Measurements from ENCODE around the gene ACSBG1.
A peak's percentile ranks its signal among the peaks of the same experiment; 100 is the strongest.
"Not testable (repeated sequence)": the region's sequence is repeated elsewhere in the genome, so short reads cannot be mapped to it uniquely, and the experiment has no call there.

Gene ACSBG1

DNA sequence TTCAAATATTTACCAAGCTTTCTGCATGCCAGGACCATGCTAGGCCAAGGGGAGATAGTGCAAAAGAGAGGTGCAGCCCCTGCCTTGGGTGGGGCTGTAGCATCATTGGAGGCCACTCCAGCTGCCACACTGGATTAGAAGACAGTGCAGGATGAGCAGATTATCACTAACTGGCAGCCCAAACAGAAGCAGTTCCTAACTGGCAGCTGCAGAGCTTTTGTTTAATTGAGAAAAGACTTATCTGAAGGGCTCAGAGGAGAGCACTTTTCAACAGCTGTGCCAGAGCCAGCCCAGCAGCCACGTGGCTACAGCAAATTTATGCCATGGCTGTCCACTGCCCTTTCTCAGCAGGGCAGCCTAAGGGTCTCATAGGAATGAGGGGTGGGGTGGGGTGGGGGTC is 13.5 kb upstream of the ACSBG1 start:
- no peak for DNase-seq

DNA sequence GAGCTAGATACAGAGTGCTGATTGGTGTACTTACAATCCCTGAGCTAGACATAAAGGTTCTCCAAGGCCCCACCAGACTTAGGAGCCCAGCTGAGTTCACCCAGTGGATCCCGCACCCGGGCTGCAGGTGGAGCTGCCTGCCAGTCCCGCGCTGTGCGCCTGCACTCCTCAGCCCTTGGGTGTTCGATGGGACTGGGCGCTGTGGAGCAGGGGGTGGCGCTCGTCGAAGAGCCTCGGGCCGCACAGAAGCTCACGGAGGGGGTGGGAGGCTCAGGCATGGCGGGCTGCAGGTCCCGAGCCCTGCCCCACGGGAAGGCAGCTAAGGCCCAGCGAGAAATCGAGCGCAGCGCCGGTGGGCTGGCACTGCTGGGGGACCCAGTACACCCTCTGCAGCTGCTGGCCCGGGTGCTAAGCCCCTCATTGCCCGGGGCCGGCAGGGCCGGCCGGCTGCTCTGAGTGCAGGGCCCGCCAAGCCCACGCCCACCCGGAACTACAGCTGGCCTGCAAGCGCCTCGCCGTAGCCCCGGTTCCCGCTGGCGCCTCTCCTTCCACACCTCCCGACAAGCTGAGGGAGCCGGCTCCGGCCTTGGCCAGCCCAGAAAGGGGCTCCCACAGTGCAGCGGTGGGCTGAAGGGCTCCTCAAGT is 11.7 kb upstream of the ACSBG1 start:
- not testable (repeated sequence) for DNase-seq

DNA sequence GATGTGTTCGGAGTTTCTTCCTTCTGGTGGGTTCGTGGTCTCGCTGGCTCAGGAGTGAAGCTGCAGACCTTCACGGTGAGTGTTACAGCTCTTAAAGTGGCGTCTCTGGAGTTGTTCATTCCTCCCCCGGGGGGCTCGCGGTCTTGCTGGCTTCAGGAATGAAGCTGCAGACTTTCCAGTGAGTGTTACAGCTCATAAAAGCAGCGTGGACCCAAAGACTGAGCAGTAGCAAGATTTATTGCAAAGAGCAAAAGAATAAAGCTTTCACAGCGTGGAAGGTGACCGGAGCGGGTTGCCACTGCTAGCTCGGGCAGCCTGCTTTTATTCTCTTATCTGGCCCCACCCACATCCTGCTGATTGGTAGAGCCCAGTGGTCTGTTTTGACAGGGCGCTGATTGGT is 11.0 kb upstream of the ACSBG1 start:
- not testable (repeated sequence) for DNase-seq

DNA sequence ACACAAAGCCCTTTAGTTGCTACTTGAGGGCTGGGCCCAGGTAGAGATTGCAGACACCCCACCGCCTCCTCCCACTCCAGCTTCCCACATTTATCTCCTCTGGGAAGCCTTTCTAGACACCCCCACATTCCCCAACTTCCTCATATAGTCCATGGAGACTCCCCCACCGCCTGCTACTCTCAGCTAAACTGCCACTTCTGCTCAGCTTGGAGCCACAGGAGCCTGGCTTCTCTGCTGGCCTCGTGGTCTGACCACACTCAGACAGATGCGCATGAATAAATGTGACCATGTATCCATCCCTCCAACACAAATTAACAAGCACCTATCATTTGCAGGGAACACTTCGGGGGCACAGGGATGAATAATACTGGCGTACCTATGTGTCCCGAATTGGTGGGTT is 10.5 kb upstream of the ACSBG1 start:
- no peak for DNase-seq

DNA sequence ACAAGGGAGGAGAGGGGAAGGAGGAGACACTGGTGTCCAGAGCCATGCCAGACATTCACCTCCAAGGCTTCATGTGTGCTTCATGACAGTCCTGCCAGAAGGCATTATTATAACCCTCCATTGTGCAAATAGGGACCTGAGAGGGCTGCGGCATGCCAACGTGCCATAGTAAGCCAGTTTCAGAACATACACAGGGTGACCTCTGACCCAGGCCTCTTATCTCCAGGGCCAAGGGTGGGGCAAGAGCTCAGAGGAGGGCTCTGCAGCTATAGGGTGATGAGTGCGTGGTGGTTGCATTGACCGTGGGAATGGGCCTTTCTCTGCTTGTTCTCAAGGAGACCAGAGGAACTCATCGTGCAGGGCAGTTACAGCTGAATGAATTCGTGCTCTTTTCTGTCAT is 9.7 kb upstream of the ACSBG1 start:
- DNase-seq: no peak

DNA sequence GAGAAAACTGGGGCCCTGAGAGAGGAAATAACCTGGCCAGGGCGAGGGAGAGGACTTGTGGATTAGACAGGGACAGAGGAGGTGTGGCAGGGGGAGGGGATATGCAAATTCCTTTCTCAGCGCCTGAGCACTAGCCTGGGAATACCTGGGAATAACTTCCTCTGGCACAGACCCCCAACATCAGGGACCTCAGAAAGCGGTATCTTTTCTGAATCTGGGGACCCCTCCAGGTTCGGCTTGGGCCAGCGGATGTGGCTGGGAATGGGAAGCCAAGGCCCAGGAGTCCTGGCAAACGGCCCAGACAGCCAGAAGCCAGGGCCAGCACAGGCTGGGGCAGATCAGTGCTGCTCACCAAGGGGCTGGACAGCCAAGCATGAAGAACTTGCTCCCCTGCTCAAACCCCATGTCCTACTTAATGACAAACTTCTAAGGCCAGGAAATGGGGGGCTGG is 9.2 kb upstream of the ACSBG1 start:
- no peak for DNase-seq

DNA sequence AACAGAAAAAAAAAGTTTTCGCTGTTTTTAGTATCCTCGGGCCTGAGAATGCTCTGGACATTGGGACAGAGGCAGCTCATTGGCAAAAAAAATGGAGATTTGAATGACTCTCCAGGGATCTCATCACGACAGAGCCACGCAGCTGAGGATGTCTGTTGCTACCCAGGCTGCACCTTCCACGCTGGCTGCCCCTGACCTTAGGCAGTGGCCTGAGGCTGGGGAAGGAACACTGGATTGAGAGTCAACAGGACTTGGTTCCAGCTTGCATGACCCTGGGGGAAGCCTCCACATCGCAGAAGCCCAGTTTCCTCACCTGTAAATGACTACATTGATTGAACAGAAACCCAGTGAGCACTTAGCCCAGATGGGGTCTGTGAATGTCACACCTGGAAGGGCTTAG is 8.7 kb upstream of the ACSBG1 start:
- DNase-seq: no peak

DNA sequence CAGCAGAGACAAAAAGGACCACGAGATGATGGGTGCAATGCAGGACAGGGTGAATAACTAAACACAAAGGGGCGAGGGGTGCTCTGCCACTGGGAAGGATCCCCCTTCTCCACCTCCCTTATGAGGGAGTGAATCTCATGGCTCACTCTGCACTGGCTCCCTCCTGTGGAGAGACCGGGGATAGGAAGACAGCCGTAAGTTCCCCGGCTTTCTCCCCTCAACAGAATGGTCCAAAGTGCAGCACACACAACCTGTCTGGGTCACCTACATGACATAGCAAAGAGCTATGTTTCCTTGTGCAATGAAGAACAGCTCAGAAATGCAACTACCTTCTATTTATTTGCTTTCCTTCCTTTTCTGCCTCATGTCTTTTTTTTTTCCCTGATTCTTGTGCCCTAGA is 7.8 kb upstream of the ACSBG1 start:
- DNase-seq: peak; percentile 6

DNA sequence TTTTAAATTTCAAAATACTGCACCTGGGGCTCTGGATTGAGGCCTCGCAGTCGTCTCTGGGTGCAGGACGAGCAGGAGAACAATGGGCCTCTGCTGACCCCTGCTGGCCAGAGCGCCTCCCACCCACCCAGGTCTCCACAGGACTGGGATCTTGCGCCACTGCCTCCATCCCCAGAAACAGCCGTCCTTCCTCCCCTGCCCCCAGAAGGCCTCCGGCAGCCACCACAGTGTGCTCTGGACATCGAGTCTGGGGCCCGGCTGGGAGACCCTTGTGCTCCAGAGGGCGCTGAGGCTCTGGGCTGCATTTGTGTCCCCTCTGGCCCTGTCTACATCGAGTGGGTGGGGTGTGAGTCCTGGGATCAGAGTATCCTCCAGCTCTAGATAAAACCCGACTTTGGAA is 6.7 kb upstream of the ACSBG1 start:
- peak; percentile 58 for DNase-seq

DNA sequence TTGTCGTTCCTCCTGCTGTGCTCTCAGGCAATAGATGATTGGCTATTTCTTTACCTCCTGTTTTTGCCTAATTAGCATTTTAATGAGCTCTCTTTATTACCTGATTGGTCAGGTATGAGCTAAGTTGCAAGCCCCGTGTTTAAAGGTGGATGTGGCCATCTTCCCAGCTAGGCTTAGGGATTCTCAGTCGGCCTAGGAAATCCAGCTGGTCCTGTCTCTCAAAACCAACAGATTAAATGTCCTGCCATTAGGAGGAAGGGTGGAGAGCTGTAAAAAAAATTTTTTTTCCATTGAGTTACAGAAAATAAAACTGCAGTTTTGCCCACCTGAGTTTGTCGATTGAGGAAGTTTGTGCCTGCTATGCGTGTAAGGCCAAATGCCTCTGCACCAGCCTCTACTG is 5.4 kb upstream of the ACSBG1 start:
- no peak for DNase-seq

DNA sequence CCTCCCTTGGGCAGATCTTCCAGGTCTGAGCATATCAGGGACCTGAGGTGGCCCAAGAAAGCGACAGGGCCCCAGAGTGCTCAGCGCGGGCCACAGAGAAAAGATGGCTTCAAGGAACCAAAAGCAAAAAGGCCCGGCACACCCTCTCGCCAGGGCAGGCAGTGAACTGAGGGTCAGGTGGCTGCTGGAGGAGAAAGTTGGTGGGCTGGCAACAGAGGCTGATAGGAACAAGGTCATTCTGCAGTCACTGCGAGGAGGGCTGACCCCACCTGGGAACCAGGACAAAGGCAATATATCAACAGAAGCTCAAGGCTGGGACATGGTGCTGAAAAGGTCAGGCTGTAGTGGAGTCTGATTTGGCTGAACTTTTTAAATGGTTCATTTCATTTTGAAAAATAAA is 2.8 kb upstream of the ACSBG1 start:
- DNase-seq: no peak

DNA sequence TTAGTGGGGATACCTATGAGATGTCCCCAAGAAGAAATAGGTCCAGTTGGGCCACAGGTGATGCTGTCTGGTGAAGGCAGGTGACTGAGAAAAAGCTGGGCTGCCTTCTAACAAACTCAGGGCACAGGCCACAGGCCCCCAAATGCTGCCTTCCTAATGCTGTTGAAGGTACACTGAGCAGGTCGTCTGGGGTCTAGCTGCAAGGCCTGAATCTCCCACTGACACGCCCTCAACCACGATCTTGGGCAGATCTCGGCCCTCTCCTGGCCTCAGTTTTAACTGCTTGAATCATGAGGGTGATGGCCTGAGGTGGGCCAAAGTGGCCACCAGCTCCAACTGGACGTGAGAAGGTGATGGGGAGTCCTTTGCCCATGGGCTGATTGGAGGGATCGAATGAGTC is 2.1 kb upstream of the ACSBG1 start:
- DNase-seq: no peak

DNA sequence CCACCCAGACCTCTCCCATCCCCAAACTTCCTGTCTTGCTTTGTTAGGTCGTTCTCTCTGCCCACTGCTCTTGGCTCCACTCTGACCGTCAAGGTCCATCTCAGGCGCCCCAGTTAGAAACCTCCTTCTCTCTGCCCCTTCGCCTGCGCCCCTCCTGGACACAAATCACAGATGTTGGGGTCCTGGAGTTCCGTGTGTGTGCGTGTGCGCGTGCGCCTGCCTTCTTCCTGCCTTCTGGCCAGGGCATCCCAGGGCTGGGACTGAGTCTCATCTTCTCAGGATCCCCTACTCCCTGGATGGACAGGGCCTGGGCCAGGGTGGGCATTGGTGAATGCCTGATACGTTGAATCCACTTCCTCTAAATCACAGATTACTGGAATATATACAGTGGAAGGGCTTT is 869 bp downstream of the ACSBG1 start:
- DNase-seq: no peak

DNA sequence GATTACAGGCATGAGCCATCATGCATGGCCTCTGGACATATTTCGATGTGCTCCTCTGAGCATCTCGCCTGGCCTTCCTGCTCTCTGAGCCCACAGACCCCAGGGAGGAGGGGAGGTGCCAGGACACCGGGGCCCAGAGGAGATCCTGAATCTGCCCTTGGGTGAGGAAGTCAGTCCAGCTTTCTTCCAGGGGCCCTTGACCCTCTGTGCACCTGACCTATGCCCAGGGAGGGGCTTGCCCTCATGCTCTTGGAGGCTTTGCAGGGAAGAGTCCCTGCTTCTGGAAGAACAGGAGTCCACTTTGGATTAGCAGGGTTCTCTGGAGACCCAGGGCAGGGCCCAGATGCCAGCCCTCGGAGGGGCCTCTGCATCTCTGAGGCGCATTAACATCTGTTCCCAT is 1.4 kb downstream of the ACSBG1 start:
- DNase-seq: no peak

DNA sequence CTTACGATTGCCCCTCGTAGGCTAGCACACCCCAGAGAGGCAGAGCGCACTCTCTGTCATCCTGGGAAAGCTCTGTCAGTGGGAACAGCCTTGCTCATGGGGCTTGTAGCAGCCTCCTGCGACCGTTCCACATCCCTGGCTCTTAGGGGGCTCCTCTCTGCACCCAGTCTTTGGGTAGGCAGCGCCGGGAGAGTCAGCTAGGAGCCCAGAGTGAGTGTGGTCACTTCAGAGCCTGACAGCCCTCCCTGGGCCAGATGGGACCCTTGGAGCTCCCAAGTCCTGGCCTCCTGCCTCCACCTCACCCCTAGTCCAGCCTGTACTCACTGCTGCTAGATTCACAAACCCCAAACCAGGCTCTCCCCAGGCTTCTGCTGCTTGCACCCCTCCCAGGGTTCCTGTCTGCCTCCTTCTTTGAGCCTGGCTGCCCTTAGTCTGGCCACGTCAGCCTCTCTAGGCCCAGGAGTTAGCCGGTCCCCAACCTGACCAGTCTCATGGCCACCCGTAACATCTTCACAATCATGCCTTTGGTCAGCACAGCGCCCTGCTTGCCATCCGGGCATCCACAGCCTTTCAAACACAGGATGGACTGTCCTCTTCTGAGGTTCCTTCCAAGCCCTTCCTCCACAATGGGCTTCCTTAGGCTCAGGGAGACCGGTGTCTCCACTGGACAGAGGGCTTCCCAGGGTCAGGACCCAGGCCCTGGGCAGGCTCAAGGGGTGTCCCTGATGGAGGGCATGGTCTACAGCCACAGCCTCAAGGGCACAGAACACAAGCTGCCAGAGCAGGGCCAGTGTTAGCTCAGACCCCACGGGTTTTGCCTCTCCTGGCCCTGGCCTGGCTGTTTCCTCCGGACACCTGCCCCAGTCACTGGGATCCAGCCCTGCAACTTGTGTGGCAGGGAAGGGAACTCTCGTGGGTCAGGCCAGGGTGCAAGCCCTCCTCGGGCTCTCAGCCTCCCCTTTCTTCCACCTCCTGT is 4.6 kb downstream of the ACSBG1 start:
- no peak for DNase-seq

DNA sequence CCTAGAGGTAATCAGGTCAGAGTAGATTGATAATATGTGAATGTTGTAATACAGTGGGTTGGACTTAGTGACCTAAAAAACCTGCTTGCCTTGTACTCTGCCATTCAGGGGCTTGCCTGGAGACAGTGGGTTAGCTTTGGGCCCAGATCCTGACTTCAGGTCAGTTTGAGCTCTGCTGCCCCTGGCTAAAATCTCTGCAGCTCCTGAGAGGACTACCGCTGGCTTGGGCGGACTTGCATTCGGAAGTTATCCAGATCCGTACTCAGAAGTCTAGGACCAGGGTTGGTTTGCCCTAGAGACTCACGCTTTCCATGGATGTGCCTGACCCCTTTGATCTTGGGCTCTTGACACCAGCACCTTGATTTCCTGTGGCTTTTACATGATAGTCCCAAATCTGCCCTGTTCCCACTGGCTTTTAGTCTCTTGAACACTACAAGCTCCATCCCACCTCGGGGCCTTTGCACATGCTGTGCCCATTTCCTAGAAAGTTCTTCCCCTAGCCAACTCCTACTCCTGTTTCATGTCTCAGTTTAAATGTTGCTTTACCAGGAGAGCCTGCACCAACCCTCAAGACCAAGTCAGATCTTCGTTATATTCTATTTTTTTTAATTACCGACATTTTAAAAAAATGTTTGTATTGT is 5.9 kb downstream of the ACSBG1 start:
- DNase-seq: no peak

DNA sequence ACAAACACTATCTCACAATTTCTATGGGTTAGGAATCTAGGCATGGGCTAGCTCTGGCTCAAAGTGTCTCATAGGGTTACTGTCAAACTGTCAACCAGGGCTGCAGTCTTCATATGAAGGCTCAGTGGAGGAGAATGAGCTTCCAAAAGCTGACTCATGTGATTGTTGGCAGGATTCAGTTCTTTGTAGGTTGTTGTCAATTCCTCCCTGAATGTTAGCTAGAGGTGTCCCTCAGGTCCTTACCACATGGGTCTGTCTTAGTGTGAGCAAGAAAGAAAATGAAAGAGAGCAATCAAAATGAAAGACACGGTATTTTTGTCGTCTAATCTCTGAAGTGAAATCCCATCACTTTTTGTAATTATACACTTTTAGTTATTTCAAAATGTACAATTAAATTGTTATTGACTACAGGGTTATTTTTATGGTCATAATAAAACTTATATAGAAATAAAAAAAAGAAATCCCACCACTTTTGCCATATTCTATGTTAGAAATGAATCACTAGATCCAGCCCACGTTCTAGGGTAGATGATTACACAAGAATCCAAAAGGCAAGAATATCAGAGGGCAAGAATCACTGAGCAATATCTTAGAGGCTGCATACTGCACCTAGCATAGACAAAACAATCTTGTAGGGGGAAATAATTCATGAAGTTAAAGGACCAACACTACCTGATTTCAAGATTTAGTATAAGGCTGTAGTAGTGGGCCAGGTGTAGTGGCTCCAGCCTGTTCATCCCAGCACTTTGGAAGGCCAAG is 8.4 kb downstream of the ACSBG1 start:
- DNase-seq: no peak

DNA sequence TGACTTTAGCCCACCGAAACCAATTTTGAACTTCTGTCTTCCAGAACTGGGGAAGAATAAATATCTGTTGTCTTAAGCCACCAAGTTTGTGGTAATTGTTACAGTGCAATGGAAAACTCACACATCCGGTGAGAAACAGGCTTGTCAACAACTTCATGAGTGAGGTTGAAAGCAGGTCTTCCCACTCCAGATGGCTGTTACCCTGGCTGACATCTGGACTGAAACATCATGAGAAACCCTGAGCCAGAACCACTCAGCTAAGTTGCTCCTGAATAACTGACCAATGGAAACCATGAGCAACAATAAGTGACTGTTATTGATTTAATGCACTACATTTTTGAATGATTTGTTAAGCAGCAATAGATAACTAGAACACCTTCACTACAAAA is 10.3 kb downstream of the ACSBG1 start:
- peak; percentile 21 for DNase-seq

DNA sequence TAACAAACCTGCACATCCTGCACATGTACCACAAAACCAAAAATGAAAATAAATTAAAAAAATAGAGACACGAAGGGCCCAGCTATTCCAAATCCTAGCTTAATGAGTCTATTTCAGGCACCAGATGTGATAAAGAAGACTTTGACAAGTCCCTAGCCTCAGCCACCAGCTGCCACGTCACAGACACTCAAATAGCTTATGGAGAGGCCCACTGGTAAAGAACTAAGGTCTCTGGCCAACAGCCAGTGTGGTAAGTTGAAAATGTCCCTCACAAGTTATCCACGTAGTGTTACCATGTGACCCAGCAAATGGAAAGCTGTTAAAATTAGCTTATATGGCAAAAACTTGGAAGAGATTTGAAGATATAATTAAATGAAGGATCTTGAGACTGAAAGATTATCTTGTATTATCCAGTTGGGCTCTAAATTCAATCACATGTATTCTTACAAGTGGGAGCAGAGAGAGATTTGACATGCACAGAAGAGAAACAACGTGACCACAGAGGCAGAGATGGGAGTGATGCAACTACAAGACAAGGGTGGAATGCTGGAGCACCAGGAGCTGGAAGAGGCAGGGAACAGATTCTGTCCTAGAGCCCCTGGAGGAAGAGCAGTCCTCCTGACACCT is 10.9 kb downstream of the ACSBG1 start:
- DNase-seq: peak; percentile 42

DNA sequence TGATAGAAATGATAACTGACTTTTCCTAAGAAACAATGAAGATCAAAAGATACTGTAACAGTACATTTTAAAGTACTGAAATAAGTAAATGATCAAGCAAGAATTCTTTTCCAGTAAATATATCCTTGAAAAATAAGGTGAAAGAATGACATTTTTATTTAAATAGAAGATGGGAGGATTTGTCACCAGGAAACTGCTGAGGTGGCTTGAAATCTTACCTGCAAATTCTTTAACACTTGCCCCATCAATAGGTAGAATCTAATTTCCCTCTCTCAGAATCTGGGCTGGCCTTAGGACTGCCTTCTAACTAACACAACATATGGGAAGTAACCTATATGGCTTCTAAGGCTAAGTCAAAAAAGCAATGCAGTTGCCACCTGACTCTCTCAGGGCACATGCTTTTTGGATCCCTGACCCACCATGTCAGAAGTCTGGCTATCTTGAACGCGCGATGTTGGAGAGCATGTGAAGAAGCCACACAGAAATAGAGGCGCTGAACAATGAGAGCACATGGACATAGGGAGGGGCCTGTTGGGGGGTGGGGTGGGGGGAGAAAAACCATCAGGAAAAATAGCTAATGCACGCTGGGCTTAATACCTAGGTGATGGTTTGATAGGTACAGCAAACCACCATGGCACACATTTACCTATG is 11.5 kb downstream of the ACSBG1 start:
- no peak for DNase-seq

DNA sequence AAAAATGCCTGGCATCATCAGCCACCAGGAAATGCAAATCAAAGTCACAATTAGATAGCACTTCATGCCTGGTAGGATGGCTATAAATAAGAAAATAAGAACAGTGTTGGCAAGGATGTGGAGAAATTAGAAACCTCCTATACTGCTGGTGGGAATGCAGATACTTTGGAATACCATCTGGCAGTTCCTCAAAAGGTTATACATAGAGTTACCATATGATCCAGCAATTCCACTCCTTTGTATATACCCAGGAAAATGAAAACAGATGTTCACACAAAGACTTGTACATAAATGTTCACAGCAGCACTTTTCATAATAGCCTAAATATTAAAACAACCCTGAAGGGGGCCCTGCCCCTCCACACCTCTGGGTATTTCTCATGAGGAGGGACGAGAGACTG is 13.7 kb downstream of the ACSBG1 start:
- peak; percentile 13 for DNase-seq
